HepG2 (cell line): ENCODE data around the gene USE1. TPM values are rescaled to one million over a fixed set of nuclear protein-coding genes. Genes with fewer than 3 reads are reported as not detected.

Experiments used
- AGO1 ChIP-seq: fragments of 200-400 bp; formaldehyde crosslinking; IDR thresholded peaks from 2 replicates; pipeline ENCODE4 v1.6.1; 2017; ENCODE audit warnings: mild to moderate bottlenecking, low read depth, low read length, moderate library complexity; ENCODE audit not compliant: poor library complexity, severe bottlenecking
- ARHGAP35 ChIP-seq: sonication (generic); formaldehyde crosslinking; IDR thresholded peaks from 2 replicates; pipeline ENCODE4 v1.9.0; 2022; ENCODE audit warnings: mild to moderate bottlenecking, inconsistent platforms, moderate library complexity, missing genetic modification reagents, borderline replicate concordance
- ARID5B ChIP-seq: IDR thresholded peaks from 2 replicates; pipeline ENCODE4 v1.4.0; 2020; ENCODE audit warnings: mild to moderate bottlenecking, missing genetic modification reagents
- ELF1 ChIP-seq: sonication (generic); formaldehyde crosslinking; IDR thresholded peaks from 2 replicates; pipeline ENCODE4 v1.4.0; 2020; ENCODE audit warnings: missing genetic modification reagents
- FIP1L1 ChIP-seq: fragments of 200-400 bp; formaldehyde crosslinking; IDR thresholded peaks from 2 replicates; pipeline ENCODE4 v1.6.1; 2018; ENCODE audit warnings: low read depth, mild to moderate bottlenecking, low read length, moderate library complexity, borderline replicate concordance; ENCODE audit not compliant: insufficient read depth
- HMG20B ChIP-seq: conservative IDR thresholded peaks from 2 replicates; pipeline ENCODE4 v1.6.1; 2016; ENCODE audit warnings: missing genetic modification reagents, missing compliant biosample characterization
- KDM1A ChIP-seq: IDR thresholded peaks from 2 replicates; pipeline ENCODE4 v1.6.1; 2016; ENCODE audit warnings: missing compliant biosample characterization
- KLF11 ChIP-seq: IDR thresholded peaks from 2 replicates; pipeline ENCODE4 v1.6.1; 2016; ENCODE audit warnings: missing compliant biosample characterization
- NRL ChIP-seq: sonication (generic); formaldehyde crosslinking; IDR thresholded peaks from 2 replicates; pipeline ENCODE4 v1.5.0; 2020; ENCODE audit warnings: missing genetic modification reagents, mild to moderate bottlenecking, moderate library complexity, borderline replicate concordance
- PHF20 ChIP-seq: sonication (generic); formaldehyde crosslinking; IDR thresholded peaks from 2 replicates; pipeline ENCODE4 v1.5.0; 2020; ENCODE audit warnings: mild to moderate bottlenecking, missing genetic modification reagents
- SAP130 ChIP-seq: IDR thresholded peaks from 2 replicates; pipeline ENCODE4 v1.6.1; 2016; ENCODE audit warnings: low read depth
- SETDB1 ChIP-seq: sonication (generic); formaldehyde crosslinking; IDR thresholded peaks from 2 replicates; pipeline ENCODE4 v1.5.1; 2020; ENCODE audit warnings: missing genetic modification reagents, mild to moderate bottlenecking, borderline replicate concordance
- SNAPC4 ChIP-seq: sonication (generic); formaldehyde crosslinking; IDR thresholded peaks from 2 replicates; pipeline ENCODE4 v1.4.0; 2020; ENCODE audit warnings: mild to moderate bottlenecking, missing genetic modification reagents
- SP140L ChIP-seq: sonication (generic); formaldehyde crosslinking; IDR thresholded peaks from 2 replicates; pipeline ENCODE4 v1.4.0; 2020; ENCODE audit warnings: missing genetic modification reagents, borderline replicate concordance
- ZBTB25 ChIP-seq: IDR thresholded peaks from 2 replicates; pipeline ENCODE4 v1.6.1; 2018; ENCODE audit warnings: missing genetic modification reagents
- ZC3H4 ChIP-seq: sonication (generic); formaldehyde crosslinking; IDR thresholded peaks from 2 replicates; pipeline ENCODE4 v1.4.0; 2020; ENCODE audit warnings: missing genetic modification reagents, borderline replicate concordance
- ZNF274 ChIP-seq: sonication (generic); formaldehyde crosslinking; IDR thresholded peaks from 2 replicates; pipeline ENCODE4 v1.5.1; 2020; ENCODE audit warnings: mild to moderate bottlenecking, missing genetic modification reagents
- ZNF616 ChIP-seq: sonication (generic); formaldehyde crosslinking; IDR thresholded peaks from 2 replicates; pipeline ENCODE4 v1.5.0; 2020; ENCODE audit warnings: low read depth, mild to moderate bottlenecking, missing genetic modification reagents
- ZSCAN9 ChIP-seq: IDR thresholded peaks from 2 replicates; pipeline ENCODE4 v1.6.1; 2016; ENCODE audit warnings: borderline replicate concordance
- polyA plus RNA-seq, 8 experiments: library from polyadenylated mRNA; depleted of rRNA in 3 of 8; stranded (reverse) in 7 of 8; unstranded in 1 of 8; fragments of >200 nt; fragmentation: Illumina TruSeq in 4 of 8; extraction: Trizol in 4 of 8; gene quantifications; 2 replicates each; pipeline versions ENCODE4 v1.2.1 to v1.2.3, GENCODE V29; 2011 to 2016; ENCODE audit warnings: low read depth in 4 of 8, missing spikeins in 1 of 8, mixed read lengths in 1 of 8; ENCODE audit not compliant: insufficient read depth in 1 of 8
- total RNA-seq, 5 experiments: library from RNA; depleted of rRNA; stranded (reverse); fragments of >200 nt; fragmentation: Illumina TruSeq; extraction: Trizol; gene quantifications; 2 replicates each; pipeline ENCODE4 v1.2.3, GENCODE V29; 2016; ENCODE audit warnings: low read depth in 1 of 5

Gene USE1
- total and polyA plus RNA-seq, 2 of the 13 experiments (the other 11 are each of a cell fraction or from before 2014, with no cell fraction given) = 9.9 to 17.6 TPM

- TF ChIP-seq ARHGAP35 (CRISPR knock-in tag) (no peak), ZNF616 (0 out of 2 replicates have a peak, but pooled peaks have one; percentile 6), NRL (0 out of 2 replicates have a peak, but pooled peaks have one; percentile 14), SAP130 (CRISPR knock-in tag) (no peak; the same call in 1 of the 2 replicates), SP140L (no peak), ZNF274 (no peak), ZC3H4 (CRISPR knock-in tag) (no peak), FIP1L1 (no peak), KDM1A (CRISPR knock-in tag) (0 out of 2 replicates have a peak, but pooled peaks have one; percentile 14), HMG20B (no peak), SETDB1 (CRISPR knock-in tag) (no peak), ARID5B (no peak), PHF20 (no peak; the same call in 1 of the 2 replicates), ELF1 (no peak), ZBTB25 (CRISPR knock-in tag) (no peak), KLF11 (CRISPR knock-in tag) (no peak), ZSCAN9 (CRISPR knock-in tag) (no peak), SNAPC4 (CRISPR knock-in tag) (no peak), AGO1 (no peak)
These were observed 29.7 kb downstream of the USE1 start (continued) for GRCh38 chr19:17244618-17245534.
